ENCODE data around the gene DNAH6.
A peak's percentile ranks its signal among the peaks of the same experiment; 100 is the strongest.

Gene DNAH6

DNA sequence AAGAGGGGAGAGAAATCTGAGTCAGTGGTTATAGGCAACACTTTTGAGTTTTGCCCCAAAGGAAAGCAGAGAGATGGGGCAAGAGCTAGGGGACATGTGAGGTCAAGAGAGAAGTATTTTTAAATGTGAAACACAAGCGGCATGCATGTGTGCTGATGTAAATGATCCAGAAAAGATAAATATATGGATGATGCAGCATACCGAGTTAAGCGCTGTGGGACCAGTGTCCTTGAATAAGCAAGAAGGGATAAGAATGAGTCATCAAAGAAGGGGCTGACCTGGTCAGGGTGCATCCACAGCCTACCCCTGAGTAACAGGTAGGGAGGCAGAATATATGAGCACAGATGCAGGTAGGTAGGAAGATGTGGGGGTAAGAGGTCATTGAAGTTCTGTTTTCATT is 183.7 kb downstream of the DNAH6 start:
- DNase-seq, result no peak

DNA sequence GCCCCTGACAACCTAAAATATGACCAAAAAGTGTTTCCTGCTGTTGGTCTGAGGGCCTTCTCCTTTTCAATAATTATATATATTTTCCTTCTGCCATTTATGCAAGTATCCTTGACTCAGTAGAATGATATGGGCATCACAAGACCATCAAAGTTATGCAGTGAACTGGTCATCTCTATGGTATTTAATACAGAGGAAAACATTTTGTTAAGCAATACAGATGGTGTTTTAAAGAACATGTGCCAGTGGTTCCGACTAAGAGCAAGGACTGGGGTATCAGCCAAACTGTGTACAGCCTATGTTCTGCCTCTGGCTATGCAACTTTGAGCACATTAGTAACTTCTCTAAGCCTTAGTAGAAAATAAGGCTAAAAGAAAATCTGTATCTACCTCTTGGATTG is 185.6 kb downstream of the DNAH6 start:
- no peak for DNase-seq

DNA sequence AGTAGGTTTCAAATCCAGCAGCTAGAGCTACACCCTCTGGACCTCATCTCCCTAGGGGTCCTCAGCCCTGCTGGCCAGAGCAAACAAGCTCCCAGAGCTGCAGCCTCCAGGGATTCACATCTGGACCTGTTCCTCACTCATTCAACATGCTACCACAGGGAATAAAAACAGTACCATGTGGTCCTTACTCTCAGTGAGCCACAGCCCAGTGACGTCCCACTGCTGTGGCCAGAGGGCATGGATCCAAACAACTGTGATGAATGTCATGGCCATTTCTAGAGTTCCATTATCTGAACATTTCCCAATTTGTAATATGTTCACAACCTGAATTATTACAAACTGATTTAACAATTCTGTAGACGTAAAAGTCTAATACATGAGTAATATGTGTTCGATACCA is 186.6 kb downstream of the DNAH6 start:
- DNase-seq, result no peak

DNA sequence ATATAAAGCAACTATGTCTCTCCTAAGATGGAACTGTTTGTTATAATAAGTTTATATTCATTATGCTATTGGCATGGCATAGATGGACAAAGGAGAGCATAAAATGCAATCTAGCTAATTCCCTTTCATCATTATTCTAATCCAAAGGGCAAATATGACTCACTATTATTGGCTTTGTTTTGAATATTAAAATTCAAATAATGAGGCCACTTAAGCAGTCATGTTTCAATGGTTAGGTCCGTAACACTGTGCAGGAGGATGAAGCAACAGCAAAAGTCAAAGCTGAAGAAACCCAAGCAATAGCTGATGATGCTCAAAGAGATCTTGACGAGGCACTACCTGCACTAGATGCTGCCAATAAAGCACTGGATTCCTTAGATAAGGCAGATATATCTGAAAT is 187.5 kb downstream of the DNAH6 start:
- no peak for DNase-seq

DNA sequence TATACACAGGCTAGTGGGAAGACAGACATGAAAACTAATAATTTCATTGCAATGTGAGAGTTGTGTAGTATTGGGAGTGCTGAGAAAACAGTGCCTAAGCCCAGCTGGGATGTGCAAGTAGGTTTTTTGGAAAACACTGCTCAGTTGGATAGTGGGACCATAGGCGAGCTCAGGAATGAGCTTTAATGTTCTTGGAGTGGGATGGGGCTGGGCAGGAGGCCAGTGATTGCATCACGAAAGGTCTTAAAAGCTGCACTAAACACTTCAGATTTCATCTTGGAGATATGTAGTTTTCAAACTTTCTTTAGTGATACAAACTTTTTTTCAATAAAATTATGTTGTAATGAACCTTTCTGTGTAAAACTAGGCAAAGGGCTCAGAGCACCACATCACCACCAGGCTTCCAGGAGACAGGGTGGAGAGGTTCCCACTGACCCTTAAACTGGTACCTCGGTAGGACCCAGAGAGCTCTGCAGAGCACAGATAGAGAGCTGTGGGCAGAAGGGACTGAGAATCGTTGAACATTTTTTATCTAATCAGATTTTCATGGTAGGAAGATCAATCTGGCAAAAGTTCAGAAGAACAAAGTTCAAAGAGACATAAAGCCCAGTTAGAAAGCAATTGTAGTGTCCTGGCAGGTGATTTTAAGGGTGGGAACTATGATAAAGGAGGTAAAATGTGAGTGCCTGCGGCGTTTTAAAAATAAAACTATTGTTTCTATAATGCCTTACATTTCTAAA is 188.4 kb downstream of the DNAH6 start:
- DNase-seq, result no peak

DNA sequence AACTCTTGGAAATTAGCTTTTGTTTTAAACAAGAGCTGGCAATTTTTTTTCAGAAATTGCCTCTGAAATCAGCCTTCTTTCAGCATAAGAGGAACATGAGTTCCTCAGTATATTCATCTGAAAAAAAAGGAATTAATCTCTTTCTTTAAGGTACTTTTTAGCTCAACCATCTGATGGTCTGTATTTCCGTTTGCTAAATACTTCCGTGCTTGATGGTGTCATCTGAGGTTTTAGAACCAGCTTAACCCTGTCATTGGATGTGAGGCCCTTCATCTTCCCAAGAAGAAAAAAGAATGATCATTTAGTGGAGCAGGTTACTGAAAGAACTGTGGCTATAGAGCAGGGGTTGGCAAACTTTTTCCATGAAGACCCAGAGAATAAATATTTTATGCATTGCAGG is 189.6 kb downstream of the DNAH6 start:
- DNase-seq, result no peak

DNA sequence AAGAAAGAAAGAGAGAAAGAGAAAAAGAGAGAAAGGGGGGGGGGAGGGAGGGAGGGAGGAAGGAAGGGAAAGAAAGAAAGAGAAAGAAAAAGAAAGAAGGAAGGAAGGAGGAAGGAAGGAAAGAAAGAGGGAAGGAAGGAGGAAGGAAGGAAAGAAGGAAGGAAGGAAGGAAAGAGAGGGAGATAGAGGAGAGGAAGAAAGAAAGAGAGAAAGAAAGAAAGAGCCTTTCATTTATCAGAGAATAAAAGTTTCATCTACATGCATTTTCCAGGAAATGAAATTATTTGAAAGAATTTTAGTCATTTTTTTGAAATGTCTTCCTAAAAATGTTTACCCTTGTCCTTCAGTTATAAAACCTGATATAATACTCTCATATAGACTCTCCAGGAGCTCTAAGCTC is 192.1 kb downstream of the DNAH6 start:
- no peak for DNase-seq

DNA sequence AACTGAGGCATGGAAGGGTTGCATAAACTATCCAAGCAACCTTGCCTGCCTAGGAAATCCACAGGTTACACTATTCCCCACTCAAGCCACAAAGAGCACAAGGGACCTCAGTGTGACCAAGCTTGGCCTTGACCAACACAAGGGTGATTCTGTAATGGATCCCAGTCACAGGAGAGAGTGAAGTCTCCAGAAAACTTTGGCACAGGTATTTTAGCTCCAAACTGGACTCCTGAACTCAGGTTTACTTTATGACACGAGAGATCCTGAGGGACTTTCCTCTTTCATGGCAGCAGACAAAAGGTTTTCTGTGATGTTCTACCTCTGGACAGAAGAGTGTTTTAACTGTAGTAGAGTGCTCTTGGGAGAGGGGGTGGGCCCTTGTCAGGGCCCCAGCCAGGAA is 195.4 kb downstream of the DNAH6 start:
- no peak for DNase-seq

DNA sequence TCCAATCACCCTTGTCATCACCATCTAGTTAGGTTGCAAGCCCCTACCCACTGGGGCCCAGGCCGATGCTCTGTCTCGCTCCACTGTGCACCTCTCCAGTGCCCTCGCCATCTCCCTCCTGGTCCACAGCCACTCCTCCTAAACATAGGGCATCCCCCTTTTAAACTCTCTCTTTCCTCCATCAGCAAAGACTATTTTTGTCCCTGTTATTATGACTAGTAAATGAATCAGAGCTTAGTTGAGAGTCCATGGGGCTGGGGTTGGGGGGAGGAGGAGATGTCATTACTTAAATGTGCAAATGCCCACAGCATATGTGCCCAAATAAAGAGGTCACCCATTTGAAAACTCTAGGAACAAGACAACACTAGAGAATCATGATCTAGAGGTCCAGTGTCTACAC is 197.1 kb downstream of the DNAH6 start:
- no peak for DNase-seq

DNA sequence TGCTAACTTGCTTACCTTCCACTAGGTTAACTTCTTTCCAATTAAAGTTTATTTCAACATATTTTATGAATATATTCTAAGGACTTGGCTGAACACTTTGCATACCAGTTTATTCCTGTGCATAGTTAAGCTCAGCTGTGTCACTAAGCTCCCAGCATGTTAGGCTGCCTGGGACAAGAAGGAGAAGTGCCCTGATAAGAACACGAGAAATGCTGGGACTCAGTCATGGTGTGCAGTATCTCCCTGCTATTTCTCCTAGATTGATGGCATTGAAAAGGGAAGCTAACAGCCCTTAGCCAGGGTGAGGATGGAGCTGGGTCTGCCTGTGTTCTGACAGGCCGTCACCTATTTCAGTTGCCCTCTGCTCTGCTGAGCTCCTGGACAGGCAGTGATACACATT is 200.3 kb downstream of the DNAH6 start:
- no peak for DNase-seq

DNA sequence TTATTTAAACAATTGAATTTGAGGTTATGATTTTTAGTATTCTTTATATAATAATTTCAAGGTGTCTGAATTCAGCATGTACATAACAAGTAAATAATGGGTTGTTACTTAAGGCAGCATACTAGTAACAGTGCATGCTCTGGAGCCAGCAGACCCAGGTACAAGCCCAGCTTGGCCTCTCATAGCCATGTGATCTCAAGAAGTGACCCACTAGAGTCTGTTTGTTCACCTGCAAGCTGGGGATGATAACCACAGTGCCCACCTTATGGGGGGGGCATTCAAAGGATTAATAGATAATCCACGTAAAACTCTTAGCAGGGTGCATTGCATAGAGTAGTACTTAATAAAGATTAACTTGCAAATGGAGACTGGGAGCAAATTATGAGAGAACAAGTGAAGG is 201.0 kb downstream of the DNAH6 start:
- no peak for DNase-seq

DNA sequence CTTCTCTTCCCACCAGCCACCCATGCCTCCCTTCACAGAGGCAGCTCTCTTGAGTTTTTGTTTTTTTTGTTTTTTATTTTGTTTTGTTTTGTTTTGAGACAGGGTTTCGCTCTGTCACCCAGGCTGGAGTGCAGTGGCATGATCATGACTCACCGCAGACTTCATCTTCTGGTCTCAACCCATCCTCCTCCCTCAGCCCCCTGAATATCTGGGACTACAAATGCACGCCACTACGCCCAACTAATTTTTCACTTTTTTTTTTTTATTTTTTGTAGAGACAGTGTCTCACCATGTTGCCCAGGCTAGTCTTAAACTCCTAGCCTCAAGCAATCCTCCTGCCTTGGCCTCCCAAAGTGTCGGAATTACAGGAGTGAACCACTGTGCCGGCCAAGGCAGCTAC is 203.1 kb downstream of the DNAH6 start:
- no peak for DNase-seq

DNA sequence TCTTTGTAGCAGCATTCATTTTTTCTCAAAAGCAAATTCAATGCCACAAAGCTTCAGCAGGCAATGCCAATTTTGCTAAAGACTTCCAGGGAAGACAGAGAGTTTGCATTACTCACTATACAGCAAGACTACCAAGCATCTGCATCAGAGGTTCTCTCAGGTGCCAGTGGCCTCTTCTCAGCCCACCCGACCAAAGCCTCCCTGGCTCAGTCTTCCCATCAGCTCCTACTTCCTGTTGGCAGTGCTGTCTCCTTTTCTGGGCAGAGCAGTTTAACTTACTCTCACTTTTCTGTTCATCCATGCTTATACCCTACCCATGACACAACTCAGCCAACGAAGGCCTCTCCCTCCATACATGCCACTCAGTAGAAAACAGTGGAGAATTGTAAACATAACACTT is 207.5 kb downstream of the DNAH6 start:
- DNase-seq, result no peak

DNA sequence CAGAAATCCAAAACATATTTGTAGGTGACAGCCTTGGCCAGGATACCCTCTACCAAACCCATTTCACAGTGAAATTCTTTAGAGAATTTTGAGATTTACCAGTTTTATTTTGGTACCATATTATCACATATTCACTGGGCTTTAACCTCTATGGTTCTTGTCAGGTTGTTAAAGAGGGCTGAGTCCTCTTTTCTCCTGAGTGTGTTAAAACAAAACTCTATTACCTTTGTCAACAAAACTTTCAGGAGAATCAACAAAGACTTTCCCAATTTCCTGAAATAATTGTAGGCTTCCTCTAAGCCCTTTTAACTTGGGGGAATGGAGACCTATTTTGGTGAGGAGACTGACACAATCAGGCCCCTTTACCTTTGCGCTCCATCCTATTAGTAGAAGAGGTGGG is 209.4 kb downstream of the DNAH6 start:
- DNase-seq, result no peak

DNA sequence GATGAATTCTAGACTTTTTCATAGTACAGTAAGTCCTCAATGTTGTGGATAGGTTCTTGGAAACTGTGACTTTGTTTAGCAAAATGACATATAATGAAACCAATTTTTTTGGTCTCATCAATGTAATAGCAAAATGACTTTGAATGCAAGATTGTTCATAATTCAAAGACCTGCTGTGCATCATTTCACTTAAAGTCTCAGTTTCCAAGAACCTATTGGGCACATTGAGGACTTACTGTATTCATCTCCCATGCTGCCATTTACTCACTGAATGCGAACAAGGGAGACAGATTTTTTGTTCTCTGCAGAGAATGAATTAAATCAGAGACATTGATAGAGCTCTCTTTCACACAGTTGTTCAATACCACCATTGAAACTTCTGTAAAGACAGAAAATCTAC is 211.0 kb downstream of the DNAH6 start:
- DNase-seq, result no peak

DNA sequence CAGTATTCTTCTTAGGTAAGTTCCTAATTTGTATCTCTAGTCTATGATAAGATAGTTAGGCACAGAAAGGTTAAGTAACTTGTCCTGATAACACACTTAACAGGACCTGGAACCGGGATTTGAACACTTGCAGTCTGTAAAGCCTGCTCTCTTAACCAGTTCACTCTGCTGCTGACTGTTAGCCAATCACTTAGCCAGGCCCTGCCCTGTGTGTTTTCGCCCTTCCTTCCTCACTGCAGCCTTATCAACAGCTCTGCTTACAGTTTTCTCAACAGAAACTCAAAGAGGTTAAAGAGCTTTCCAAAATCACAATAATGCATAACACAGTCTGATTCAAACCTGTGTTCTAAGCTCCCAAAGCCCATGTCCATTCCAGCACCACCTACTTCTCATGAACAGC is 212.9 kb downstream of the DNAH6 start:
- DNase-seq, result no peak

DNA sequence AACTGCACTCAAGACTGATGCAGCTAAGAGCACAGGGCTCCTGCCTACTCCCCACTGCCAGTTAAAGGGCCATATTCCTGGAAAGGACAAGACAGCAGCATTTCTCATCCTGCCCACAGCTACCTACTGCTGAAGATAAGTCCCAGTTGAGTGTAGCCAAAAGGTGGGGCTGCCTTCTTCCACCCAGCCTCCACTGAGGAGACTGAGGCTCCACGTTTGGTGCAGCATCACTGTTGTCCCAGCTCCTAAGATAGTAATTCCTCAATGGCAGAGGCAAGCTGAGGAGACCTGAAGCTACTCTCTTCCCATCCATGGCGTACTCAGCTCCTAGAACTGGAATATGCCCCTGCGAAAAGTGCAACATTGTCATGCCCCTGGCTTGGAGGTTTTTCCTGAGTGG is 214.9 kb downstream of the DNAH6 start:
- DNase-seq, result no peak

DNA sequence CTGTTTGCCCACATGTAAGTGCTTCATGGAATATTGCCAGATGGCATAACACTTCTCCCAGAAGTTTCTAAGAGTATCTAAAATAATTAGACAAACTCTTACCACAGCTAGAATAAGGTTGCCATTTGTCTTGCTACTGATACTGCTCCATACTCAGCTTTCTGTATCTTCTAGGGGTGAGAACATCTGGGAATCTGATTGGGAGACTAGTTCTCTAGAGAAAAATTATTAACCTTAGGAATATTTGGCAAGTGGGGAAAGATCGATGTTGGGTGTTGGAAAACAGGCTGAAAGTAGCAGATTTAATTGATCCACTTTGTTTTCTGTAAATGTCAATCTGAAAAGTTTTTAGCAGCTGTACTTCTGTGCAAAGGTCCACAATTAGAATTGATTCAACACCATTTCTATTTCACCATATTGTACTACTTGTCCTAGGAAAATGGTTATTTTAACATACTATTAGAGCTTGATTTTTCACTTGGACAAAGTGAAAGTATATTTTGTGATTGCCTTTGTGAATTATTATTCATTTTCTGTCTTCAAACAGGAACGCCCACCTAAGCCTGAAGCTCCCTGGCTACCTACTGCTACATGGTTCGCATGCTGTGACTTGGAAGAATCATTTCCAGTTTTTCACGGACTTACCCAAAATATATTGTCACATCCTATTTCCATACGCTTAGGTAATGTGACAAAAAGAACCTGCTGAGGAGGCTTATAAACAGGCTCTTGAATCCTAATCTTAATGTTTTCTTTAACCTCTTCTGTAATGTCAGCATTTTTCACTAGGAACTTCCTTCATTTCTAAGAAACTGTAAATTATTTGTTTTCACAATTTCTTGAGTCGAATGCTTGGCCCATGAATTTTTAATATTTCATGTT is 216.8 kb downstream of the DNAH6 start:
- no peak for DNase-seq

DNA sequence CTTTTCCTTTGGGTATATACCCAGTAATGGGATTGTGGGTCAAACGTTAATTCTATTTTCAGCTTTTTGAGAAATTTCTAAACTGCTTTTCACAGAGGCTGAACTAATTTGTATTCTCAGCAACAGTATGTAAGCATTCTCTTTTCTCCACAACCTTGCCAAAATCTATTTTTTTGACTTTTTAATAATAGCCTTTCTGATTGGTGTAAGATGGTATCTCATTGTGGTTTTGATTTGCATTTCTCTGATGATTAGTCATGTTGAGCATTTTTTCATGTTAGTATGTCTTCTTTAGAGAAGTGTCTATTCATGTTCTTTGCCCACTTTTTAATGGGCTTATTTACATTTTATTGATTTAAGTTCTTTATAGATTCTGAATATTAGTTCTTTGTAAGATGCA is 219.1 kb downstream of the DNAH6 start:
- DNase-seq, result no peak

DNA sequence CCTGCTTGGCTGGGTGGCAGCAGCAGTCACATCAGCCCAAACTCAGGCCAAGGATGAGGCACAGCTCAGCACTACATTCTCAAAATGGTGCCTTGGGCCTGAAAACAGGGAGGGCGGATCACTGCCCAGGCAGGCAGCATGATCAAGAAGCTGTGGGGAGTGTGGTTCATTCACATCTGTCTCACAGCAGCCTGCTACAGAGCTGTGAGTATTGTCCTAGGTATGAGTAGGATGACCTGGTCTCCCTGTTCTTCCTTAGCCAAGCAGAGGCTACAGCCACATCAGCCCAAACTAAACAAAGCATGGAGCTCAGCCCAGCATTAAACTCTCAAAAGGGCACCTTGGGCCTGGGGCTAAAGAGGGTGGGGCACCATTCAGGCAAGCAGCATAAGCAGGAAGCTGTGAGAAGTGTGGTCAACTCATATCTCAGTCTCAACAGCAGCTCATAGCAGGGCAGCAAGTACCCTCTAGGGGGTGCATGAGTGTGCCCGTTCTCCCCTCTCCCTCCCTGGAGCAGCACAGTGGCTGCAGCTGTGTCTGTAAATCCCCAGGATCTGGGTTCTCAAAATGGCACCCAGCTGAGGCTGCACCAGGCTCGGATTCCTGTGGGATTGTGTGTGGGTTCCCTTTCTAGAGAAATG is 225.0 kb downstream of the DNAH6 start:
- DNase-seq, result peak in 3 of 4 experiments; percentile 1 to 14 (median 11)

DNA sequence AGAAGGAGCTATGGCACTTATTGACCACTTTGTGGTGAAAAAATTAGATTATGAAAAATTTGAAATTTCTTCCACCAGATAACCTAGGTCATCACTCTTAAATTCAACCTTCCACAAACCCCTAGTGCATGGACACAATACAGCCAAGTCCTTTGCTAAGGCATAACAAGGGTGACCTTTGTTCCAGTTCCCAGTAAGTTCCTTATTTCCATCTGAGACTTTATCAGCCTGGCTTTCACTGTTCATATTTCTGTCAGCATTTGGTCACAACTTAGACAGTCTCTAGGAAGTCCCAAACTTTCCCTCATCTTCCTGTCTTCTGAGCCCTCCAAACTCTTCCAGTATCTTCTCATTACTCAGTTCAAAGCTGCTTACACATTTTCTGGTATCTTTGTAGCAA is 232.0 kb downstream of the DNAH6 start:
- no peak for DNase-seq

DNA sequence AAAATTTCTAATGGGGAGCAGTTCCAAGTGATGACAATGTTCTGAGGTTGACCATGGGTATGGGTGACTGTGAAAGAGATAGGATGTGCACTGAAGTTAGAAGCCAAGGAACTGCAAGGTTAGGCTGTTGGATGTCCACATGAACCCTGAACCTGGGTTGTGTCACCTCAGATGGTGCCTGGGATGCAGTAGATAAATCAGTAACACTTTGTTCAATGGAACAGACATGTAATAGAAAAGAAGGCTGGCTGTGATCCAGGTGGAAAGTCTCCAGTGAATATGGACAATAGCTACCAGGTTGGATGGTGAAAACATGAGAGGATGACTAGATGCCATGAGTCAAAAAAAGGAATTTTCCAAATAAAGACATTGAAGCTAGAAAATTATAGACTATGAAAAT is 233.1 kb downstream of the DNAH6 start:
- no peak for DNase-seq

DNA sequence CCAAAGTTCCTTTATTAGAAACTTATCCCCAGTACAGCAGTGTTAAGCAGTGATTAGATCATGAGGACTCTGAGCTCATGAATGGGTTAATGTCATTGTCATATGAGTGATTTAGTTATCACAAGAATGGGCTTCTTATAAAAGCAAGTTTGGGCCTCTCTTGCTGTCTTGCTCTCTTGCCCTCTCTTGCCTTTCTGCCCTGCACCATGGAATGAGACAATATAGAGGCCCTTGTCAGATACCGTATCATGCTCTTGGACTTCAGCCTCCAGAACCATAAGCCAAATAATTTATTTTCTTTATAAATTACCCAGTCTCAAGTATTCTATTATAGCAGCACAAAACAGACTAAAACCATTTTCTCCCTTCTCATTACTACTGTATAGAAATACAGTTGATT is 238.8 kb downstream of the DNAH6 start:
- DNase-seq, result no peak

DNA sequence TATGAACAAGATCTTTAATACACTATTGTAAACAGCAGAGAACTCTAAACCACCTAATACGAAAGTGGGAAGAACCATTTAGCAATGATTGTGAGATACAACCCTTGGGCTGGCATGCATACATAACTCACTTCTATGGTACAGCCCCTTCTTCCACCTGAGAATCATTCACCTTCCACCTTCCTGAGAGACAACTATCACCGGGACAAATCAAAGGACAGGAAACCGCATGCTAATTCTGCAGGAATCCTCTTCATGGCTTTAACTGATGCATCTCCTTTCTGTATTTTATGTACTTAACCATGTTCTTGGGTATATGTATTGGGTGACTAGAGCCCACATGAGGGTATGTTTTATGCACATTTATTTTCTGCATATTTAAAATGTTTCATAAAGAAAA is 241.3 kb downstream of the DNAH6 start:
- DNase-seq, result no peak

All from activated CD4-positive, CD25-positive, alpha-beta regulatory T cell (primary cell).